Smooth muscle cell (in vitro differentiated cells): ENCODE results near the gene TMPRSS2. TPM values are rescaled to one million over a fixed set of nuclear protein-coding genes. Genes with fewer than 3 reads are reported as not detected.

Experiments used
- DNase-seq: peaks from one replicate; lab custom pipeline; 2025; ENCODE audit not compliant: unreplicated experiment; lab: John Stamatoyannopoulos, UW
- H2AFZ ChIP-seq: fragments of 200-600 bp; sonication (generic); 2 replicates; pipeline ENCODE4 v1.6.0; 2016; ENCODE audit warnings: antibody characterized with exemption, low read depth, mild to moderate bottlenecking
- H3F3A ChIP-seq: fragments of 200-600 bp; sonication (generic); 2 replicates; pipeline ENCODE4 v1.6.0; 2017; ENCODE audit warnings: antibody characterized with exemption, low read depth
- H3K27ac ChIP-seq: fragments of 200-600 bp; sonication (generic); 2 replicates; pipeline ENCODE4 v1.5.1; 2016; ENCODE audit warnings: low read depth, mild to moderate bottlenecking
- H3K27me3 ChIP-seq: fragments of 200-600 bp; sonication (generic); 2 replicates; pipeline ENCODE4 v1.6.1; 2016; ENCODE audit warnings: low read depth, mild to moderate bottlenecking
- H3K36me3 ChIP-seq: fragments of 200-600 bp; sonication (generic); 2 replicates; pipeline ENCODE4 v1.5.1; 2016; ENCODE audit warnings: low read depth
- H3K4me1 ChIP-seq: fragments of 200-600 bp; sonication (generic); 2 replicates; pipeline ENCODE4 v1.5.1; 2016; ENCODE audit warnings: low read depth
- H3K4me2 ChIP-seq: fragments of 200-600 bp; sonication (generic); 2 replicates; pipeline ENCODE4 v1.6.0; 2016; ENCODE audit warnings: mild to moderate bottlenecking
- H3K4me3 ChIP-seq: fragments of 200-600 bp; sonication (generic); 2 replicates; pipeline ENCODE4 v1.5.1; 2016; ENCODE audit warnings: mild to moderate bottlenecking
- H3K79me2 ChIP-seq: fragments of 200-600 bp; sonication (generic); 2 replicates; pipeline ENCODE4 v1.6.0; 2016; ENCODE audit warnings: low read depth, mild to moderate bottlenecking
- H3K9ac ChIP-seq: fragments of 200-600 bp; sonication (generic); 2 replicates; pipeline ENCODE4 v1.6.0; 2016; ENCODE audit warnings: low read depth
- H3K9me3 ChIP-seq: fragments of 200-600 bp; sonication (generic); replicated peaks from 2 replicates; pipeline ENCODE4 v1.5.1; 2016; ENCODE audit warnings: low read depth
- H4K20me1 ChIP-seq: fragments of 200-600 bp; sonication (generic); 2 replicates; pipeline ENCODE4 v1.6.0; 2016; ENCODE audit warnings: low read depth
- WGBS: methylation state at CpG from one replicate; pipeline ENCODE4 v1.1.7; 2016; ENCODE audit warnings: low lambda C conversion rate; 5-methylcytosine and 5-hydroxymethylcytosine counted together
- polyA plus RNA-seq: library from polyadenylated mRNA; unstranded; fragments of >200 nt; fragmentation: Nextera tagmentation; extraction: Ambion mirVana; gene quantifications from 2 replicates; pipeline ENCODE4 v1.2.1, GENCODE V29; 2016
- total RNA-seq: library from RNA; depleted of rRNA; stranded (reverse); fragments of >200 nt; gene quantifications from 2 replicates; pipeline ENCODE4 v1.2.3, GENCODE V29; 2014
- TF ChIP-seq, protein P1 (sequence below): fragments of 200-600 bp; sonication (generic); IDR thresholded peaks from 2 replicates; pipeline ENCODE4 v1.5.1; 2017; ENCODE audit warnings: borderline replicate concordance, mild to moderate bottlenecking, antibody characterized with exemption; ENCODE audit not compliant: insufficient read depth, poor library complexity, severe bottlenecking

Gene TMPRSS2
- total and polyA plus RNA-seq, 2 experiments from 2014 or later = 0.39 to 1.3 TPM

DNA sequence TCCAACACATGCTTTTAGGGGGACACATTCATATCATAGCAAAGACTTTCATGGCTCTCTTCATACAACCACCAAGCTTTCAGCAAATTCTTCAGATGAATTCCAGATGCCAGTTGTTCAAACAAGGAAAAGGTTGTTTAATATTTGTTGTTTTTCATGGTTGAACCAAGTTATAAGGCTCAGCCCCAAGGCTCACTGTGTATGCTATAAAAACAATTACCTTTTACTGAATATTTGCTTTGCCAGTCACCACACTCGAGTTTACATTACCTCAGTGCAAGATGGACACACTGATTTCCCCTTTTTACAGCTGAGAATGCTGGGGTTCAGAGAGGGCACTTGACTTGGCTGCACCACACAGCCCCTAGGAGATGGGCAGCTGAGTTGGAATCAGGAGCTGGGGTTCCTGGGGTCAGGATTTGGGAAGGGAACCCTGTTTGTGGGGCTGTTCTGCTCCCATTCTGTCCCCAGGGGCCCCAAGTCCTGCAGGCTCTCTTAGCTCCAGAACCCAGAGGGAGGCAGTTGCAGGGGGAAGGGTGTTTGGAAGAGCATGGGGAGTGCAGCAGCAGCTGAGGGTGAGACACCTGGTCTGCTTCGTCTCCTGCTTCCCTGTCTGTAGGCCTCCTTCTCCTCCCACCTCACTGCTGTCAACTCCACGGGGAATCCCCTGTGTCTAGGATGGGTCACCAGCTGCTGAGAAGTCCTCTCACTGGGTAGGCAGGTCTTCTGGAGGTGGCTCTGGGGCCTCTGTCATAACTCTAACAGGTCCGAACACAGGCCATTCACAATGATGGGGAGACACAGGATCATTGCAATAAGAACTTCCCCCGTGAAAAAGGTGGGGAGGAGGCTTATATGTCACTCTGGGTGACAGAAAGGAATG, 12.8 kb upstream of the TMPRSS2 start:
- H3K9ac ChIP-seq = no peak overlapping the region
- H3K36me3 ChIP-seq = no peaks in the 10 kb centered on the region
- H3K4me3 ChIP-seq = no peak overlapping the region
- WGBS = 81% methylated on average over 5 of the region's 5 CpGs
- TF ChIP-seq, protein P1, sequence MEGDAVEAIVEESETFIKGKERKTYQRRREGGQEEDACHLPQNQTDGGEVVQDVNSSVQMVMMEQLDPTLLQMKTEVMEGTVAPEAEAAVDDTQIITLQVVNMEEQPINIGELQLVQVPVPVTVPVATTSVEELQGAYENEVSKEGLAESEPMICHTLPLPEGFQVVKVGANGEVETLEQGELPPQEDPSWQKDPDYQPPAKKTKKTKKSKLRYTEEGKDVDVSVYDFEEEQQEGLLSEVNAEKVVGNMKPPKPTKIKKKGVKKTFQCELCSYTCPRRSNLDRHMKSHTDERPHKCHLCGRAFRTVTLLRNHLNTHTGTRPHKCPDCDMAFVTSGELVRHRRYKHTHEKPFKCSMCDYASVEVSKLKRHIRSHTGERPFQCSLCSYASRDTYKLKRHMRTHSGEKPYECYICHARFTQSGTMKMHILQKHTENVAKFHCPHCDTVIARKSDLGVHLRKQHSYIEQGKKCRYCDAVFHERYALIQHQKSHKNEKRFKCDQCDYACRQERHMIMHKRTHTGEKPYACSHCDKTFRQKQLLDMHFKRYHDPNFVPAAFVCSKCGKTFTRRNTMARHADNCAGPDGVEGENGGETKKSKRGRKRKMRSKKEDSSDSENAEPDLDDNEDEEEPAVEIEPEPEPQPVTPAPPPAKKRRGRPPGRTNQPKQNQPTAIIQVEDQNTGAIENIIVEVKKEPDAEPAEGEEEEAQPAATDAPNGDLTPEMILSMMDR = no peak
- no peaks in the 10 kb centered on the region for H3K79me2 ChIP-seq
- H3K27ac ChIP-seq = no peak overlapping the region
- H3K4me2 ChIP-seq = no peak overlapping the region
- H2AFZ ChIP-seq = no peak overlapping the region
- H3K9me3 ChIP-seq = no peaks in the 10 kb centered on the region
- no peaks in the 10 kb centered on the region for H3F3A ChIP-seq
- no peaks in the 10 kb centered on the region for H4K20me1 ChIP-seq
- no peaks in the 10 kb centered on the region for H3K27me3 ChIP-seq
- DNase-seq = no peak
- H3K4me1 ChIP-seq = no peaks in the 10 kb centered on the region

DNA sequence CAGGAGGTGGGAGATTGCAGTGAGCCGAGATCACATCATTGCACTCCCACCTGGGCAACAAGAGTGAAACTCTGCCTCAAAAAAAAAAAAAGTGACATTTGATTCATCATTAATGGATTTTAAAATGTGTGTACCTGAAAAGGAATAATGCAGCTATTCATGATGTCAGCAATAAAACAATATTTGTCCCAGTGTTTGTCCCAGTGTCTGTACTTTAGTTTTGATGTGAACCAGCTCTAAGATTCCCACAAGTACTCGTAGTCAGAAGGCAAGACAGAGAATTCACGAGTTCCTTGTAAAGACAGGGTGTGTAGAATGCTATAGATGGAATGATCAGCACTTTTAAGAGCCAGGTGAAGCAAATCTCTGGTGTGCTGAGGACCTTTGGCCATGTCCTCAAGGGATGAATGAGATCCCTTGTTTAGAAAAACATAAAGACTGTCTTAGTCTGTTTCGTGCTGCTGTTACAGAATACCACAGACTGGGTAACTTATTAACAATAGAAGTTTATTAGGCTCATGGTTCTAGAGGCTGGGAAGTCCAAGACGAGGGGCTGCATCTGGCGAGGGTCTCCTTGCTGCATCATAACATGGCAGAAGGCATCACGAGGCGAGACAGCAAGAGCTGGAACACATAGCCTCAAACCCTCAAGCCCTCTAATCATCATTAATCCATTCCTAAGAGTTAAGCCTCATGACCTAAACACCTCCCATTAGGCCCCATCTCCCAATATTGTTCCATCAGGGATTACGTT, 12.0 kb upstream of the TMPRSS2 start:
- Histone ChIP-seq H3F3A (no peaks in the 10 kb centered on the region), H3K9me3 (no peaks in the 10 kb centered on the region), H2AFZ (no peak overlapping the region), H3K4me1 (no peaks in the 10 kb centered on the region), H3K4me3 (no peak overlapping the region), H3K79me2 (no peaks in the 10 kb centered on the region), H4K20me1 (no peaks in the 10 kb centered on the region), H3K9ac (no peak overlapping the region), H3K27ac (no peak overlapping the region), H3K4me2 (no peak overlapping the region), H3K27me3 (no peaks in the 10 kb centered on the region), H3K36me3 (no peaks in the 10 kb centered on the region)
- TF ChIP-seq, protein P1 = no peak
- no peak for DNase-seq
- WGBS = 87% methylated on average over 9 of the region's 9 CpGs

DNA sequence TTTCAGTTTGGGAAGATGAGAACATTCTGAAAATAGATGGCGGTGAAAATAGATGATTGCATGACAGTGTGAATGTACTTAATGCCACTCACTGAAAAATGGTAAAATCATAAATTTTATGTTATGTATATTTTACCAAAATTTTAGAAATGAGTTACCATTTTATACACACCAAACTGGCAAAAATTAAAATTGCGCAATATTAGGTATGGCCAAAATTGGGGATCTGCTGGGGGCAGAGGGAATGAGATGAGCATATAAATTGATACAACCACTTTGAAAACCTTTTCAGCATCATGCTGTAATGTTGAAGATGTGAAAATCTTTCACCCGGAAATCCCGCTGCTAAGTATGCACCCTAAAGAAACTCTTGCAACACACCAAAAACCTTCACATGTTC, 10.8 kb upstream of the TMPRSS2 start:
- WGBS = 97% methylated on average over 4 of the region's 4 CpGs
- no peak for DNase-seq

More for the DNA sequence above, 10.8 kb upstream of the TMPRSS2 start:
- H4K20me1 ChIP-seq = no peaks in the 10 kb centered on the region
- no peaks in the 10 kb centered on the region for H3K9me3 ChIP-seq
- no peak overlapping the region for H3K4me2 ChIP-seq
- H3K4me1 ChIP-seq = no peaks in the 10 kb centered on the region
- H3K79me2 ChIP-seq = no peaks in the 10 kb centered on the region
- no peak overlapping the region for H3K4me3 ChIP-seq
- no peak overlapping the region for H2AFZ ChIP-seq
- H3K36me3 ChIP-seq = no peaks in the 10 kb centered on the region
- no peaks in the 10 kb centered on the region for H3K27me3 ChIP-seq
- no peak overlapping the region for H3K9ac ChIP-seq
- TF ChIP-seq, protein P1 = no peak
- H3K27ac ChIP-seq = no peak overlapping the region
- H3F3A ChIP-seq = no peaks in the 10 kb centered on the region
